ENCODE results near the gene ZDHHC8. TPM values are rescaled to one million over a fixed set of nuclear protein-coding genes. Genes with fewer than 3 reads are reported as not detected.

ZDHHC8 gene
- polyA plus RNA-seq, 4 donors, result 3.8 to 33.5 (median 14.3) TPM

DNA sequence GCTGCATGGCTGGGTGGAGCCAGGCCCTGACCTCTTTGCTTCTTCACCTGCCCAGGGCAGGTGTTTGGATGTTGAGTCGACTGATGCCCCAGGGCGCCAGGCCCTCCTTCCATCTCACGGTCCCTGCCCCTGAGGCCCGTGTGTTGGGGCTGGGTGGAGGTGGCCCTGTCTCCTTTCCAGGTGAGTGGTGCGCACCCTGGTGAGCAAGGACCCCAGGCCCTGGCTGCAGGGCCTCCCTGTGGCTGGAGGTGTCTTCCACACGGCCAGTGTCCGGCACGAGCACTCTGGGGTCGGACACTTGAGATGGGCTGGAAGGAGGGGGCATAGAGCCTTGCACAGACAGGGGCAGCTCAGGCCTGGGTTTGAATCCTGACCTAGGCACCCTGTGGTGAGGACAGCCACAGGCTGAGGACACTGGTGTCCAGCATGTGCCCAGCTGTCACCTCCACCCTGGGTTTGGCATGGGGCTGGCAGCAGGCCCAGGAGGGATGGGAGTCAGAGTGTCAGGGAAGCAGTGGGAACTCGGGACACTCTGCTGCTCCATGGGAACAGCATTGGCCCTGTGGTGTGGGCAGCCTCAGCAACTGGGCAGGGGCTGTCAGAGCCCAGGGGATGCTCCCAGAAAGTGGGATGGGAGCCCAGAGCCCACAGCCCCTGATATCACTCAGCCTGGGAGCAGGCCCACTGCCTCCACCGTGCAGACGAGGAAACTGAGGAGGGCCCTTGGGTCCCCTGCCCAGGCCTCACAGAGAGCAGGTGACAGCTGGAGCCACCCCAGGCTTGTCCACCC lies 56.4 kb downstream of the ZDHHC8 start:
- Histone ChIP-seq H3K4me1 (ENCODE audit: control insufficient read depth in 3 of 3, insufficient read depth in 2 of 3, low read depth in 1 of 3, low read length in 2 of 3) (peaks cover 0 to 48% (median 0%) of the 10 kb centered on the region in 3 donors), H3K27ac (ENCODE audit: low read depth in 1 of 3, low read length in 2 of 3) (no peak overlapping the region), H3K9me3 (ENCODE audit: control insufficient read depth in 2 of 2, insufficient read depth in 1 of 2, low read depth in 1 of 2, low read length in 1 of 2) (no peaks in the 10 kb centered on the region), H3K27me3 (ENCODE audit: control insufficient read depth in 3 of 3, insufficient read depth in 3 of 3, low read length in 3 of 3) (no peaks in the 10 kb centered on the region), H3K4me3 (ENCODE audit: low read depth in 1 of 3, low read length in 3 of 3) (no peak overlapping the region), H3K36me3 (ENCODE audit: control insufficient read depth in 3 of 3, insufficient read depth in 2 of 3, low read depth in 1 of 3, low read length in 3 of 3) (no peaks in the 10 kb centered on the region)
- no peak for FAIRE-seq
- no peak for DNase-seq
- WGBS, 3 donors, result 85 to 88% (median 88%) methylated on average over 12 of the region's 12 CpGs

- H3K4me3 ChIP-seq (ENCODE audit: low read depth in 1 of 3, low read length in 3 of 3), result no peak overlapping the region
- H3K27me3 ChIP-seq (ENCODE audit: control insufficient read depth in 3 of 3, insufficient read depth in 3 of 3, low read length in 3 of 3), result no peaks in the 10 kb centered on the region
- 94 to 97% (median 97%) methylated on average over 6 of the region's 6 CpGs for WGBS, 3 donors
- no peak for DNase-seq
- H3K9me3 ChIP-seq (ENCODE audit: control insufficient read depth in 2 of 2, insufficient read depth in 1 of 2, low read depth in 1 of 2, low read length in 1 of 2), result no peaks in the 10 kb centered on the region
- H3K36me3 ChIP-seq (ENCODE audit: control insufficient read depth in 3 of 3, insufficient read depth in 2 of 3, low read depth in 1 of 3, low read length in 3 of 3), result no peaks in the 10 kb centered on the region
- H3K27ac ChIP-seq (ENCODE audit: low read depth in 1 of 3, low read length in 2 of 3), result no peak overlapping the region
- no peak for FAIRE-seq
- H3K4me1 ChIP-seq (ENCODE audit: control insufficient read depth in 3 of 3, insufficient read depth in 2 of 3, low read depth in 1 of 3, low read length in 2 of 3), result peaks cover 0 to 42% (median 0%) of the 10 kb centered on the region in 3 donors
These were observed 56.9 kb downstream of the ZDHHC8 start for GRCh38 chr22:20188567-20188877.

GRCh38 chr22:20191000-20191515 lies 59.5 kb downstream of the ZDHHC8 start:
- Histone ChIP-seq H3K27me3 (ENCODE audit: control insufficient read depth in 3 of 3, insufficient read depth in 3 of 3, low read length in 3 of 3) (no peaks in the 10 kb centered on the region), H3K36me3 (ENCODE audit: control insufficient read depth in 3 of 3, insufficient read depth in 2 of 3, low read depth in 1 of 3, low read length in 3 of 3) (no peaks in the 10 kb centered on the region), H3K4me3 (ENCODE audit: low read depth in 1 of 3, low read length in 3 of 3) (no peak overlapping the region), H3K9me3 (ENCODE audit: control insufficient read depth in 2 of 2, insufficient read depth in 1 of 2, low read depth in 1 of 2, low read length in 1 of 2) (no peaks in the 10 kb centered on the region), H3K27ac (ENCODE audit: low read depth in 1 of 3, low read length in 2 of 3) (no peak overlapping the region), H3K4me1 (ENCODE audit: control insufficient read depth in 3 of 3, insufficient read depth in 2 of 3, low read depth in 1 of 3, low read length in 2 of 3) (peaks cover 0 to 17% (median 0%) of the 10 kb centered on the region in 3 donors)
- 52 to 79% (median 69%) methylated on average over 10 of the region's 10 CpGs for WGBS, 3 donors
- DNase-seq (no peak), FAIRE-seq (no peak)

- no peak for DNase-seq
- H3K4me1 ChIP-seq (ENCODE audit: control insufficient read depth in 3 of 3, insufficient read depth in 2 of 3, low read depth in 1 of 3, low read length in 2 of 3), result peaks cover 0 to 10% (median 0%) of the 10 kb centered on the region in 3 donors
- no peaks in the 10 kb centered on the region for H3K36me3 ChIP-seq (ENCODE audit: control insufficient read depth in 3 of 3, insufficient read depth in 2 of 3, low read depth in 1 of 3, low read length in 3 of 3)
- no peak overlapping the region for H3K4me3 ChIP-seq (ENCODE audit: low read depth in 1 of 3, low read length in 3 of 3)
- no peak for FAIRE-seq
- 79 to 82% (median 80%) methylated on average over 7 to 8 of the region's 8 CpGs for WGBS, 3 donors
- H3K27me3 ChIP-seq (ENCODE audit: control insufficient read depth in 3 of 3, insufficient read depth in 3 of 3, low read length in 3 of 3), result no peaks in the 10 kb centered on the region
- no peak overlapping the region for H3K27ac ChIP-seq (ENCODE audit: low read depth in 1 of 3, low read length in 2 of 3)
- H3K9me3 ChIP-seq (ENCODE audit: control insufficient read depth in 2 of 2, insufficient read depth in 1 of 2, low read depth in 1 of 2, low read length in 1 of 2), result no peaks in the 10 kb centered on the region
These were observed 60.2 kb downstream of the ZDHHC8 start for GRCh38 chr22:20191803-20192202.

DNA sequence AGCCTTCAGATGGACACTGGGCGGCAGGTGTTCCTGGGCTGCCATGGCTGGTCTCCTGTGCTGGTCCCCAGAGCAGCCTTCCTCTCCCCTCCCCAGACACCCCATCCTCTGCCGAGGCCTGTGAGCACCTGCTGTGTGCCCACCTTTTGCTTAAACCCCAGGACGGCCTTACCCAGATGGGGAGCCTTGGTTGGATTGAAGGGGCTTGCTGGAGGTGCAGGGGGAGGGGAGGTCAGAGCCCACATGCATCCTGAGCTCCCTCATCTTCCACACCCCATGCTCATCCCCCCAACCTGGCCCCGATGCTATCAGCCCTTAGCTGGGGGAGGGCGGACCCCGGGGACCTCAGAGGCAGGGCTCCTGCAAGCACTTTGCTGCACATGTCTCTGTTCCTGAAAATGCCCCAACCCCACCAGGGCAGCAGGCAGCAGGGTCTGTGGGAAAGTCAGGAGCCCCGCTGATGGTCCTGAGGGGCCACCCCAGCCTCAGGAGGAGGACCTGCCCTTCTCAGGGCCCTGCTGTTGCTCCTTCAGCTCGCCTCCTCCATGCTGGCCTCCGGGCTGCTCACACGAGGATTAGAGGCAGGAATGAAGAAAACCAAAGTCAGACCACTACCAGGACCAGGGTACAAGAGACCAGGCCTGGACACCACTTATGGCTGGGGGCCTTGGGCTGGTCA lies 60.8 kb downstream of the ZDHHC8 start:
- Histone ChIP-seq H3K27me3 (ENCODE audit: control insufficient read depth in 3 of 3, insufficient read depth in 3 of 3, low read length in 3 of 3) (no peaks in the 10 kb centered on the region), H3K9me3 (ENCODE audit: control insufficient read depth in 2 of 2, insufficient read depth in 1 of 2, low read depth in 1 of 2, low read length in 1 of 2) (no peaks in the 10 kb centered on the region), H3K4me3 (ENCODE audit: low read depth in 1 of 3, low read length in 3 of 3) (no peak overlapping the region), H3K4me1 (ENCODE audit: control insufficient read depth in 3 of 3, insufficient read depth in 2 of 3, low read depth in 1 of 3, low read length in 2 of 3) (peaks cover 0 to 3% (median 0%) of the 10 kb centered on the region in 3 donors), H3K36me3 (ENCODE audit: control insufficient read depth in 3 of 3, insufficient read depth in 2 of 3, low read depth in 1 of 3, low read length in 3 of 3) (no peaks in the 10 kb centered on the region), H3K27ac (ENCODE audit: low read depth in 1 of 3, low read length in 2 of 3) (no peak overlapping the region)
- FAIRE-seq (no peak), DNase-seq (no peak)
- WGBS, 3 donors, result 85 to 91% (median 89%) methylated on average over 9 to 10 of the region's 10 CpGs

- no peaks in the 10 kb centered on the region for H3K9me3 ChIP-seq (ENCODE audit: control insufficient read depth in 2 of 2, insufficient read depth in 1 of 2, low read depth in 1 of 2, low read length in 1 of 2)
- H3K36me3 ChIP-seq (ENCODE audit: control insufficient read depth in 3 of 3, insufficient read depth in 2 of 3, low read depth in 1 of 3, low read length in 3 of 3), result no peaks in the 10 kb centered on the region
- DNase-seq (no peak), FAIRE-seq (no peak)
- peaks cover 0 to 5% (median 0%) of the 10 kb centered on the region in 3 donors for H3K4me1 ChIP-seq (ENCODE audit: control insufficient read depth in 3 of 3, insufficient read depth in 2 of 3, low read depth in 1 of 3, low read length in 2 of 3)
- H3K27ac ChIP-seq (ENCODE audit: low read depth in 1 of 3, low read length in 2 of 3), result no peak overlapping the region
- WGBS, 3 donors, result 82 to 85% (median 83%) methylated on average over 20 of the region's 20 CpGs
- no peaks in the 10 kb centered on the region for H3K27me3 ChIP-seq (ENCODE audit: control insufficient read depth in 3 of 3, insufficient read depth in 3 of 3, low read length in 3 of 3)
- no peak overlapping the region for H3K4me3 ChIP-seq (ENCODE audit: low read depth in 1 of 3, low read length in 3 of 3)
These were observed 61.6 kb downstream of the ZDHHC8 start for GRCh38 chr22:20192972-20193760.

DNA sequence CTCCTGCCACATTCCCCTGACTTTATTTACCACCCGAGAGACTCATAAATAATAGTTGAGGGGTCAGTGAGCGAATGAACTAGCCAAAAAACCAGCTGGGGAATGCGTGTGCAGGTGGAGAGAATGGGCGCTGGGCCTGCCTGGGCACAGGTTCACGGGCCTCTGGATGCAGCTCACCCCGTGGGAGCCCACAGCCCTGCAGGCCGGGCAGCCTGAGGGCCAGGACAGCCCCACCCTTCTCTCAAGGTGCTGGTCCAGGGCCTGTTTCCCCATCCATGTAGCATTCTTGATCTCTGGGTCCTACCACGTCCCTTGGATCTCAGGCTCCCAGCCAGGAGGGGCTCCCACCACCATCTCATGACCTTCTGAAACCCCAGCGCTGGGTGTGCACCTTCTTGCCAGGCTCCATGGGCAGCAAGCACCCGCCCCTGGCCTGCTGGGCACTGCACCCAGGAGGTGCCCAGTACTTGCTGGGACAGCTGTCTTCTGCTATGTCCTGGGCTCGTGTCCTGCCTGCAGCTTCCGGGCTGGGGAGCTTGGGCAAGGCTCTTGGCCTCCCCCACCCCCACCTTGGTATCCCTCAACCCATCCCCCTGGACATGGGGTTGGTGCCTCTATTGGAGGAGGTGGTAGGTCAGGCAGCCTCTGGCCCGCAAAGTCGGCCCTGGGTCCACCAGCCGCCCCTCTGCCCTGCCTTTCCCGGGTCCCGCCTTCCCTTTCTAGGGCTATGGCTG lies 62.3 kb downstream of the ZDHHC8 start:
- WGBS, 3 donors, result 83 to 86% (median 83%) methylated on average over 17 of the region's 17 CpGs
- no peak for DNase-seq

More for the DNA sequence above, 62.3 kb downstream of the ZDHHC8 start:
- no peak overlapping the region for H3K4me3 ChIP-seq (ENCODE audit: low read depth in 1 of 3, low read length in 3 of 3)
- H3K27ac ChIP-seq (ENCODE audit: low read depth in 1 of 3, low read length in 2 of 3), result no peak overlapping the region
- H3K27me3 ChIP-seq (ENCODE audit: control insufficient read depth in 3 of 3, insufficient read depth in 3 of 3, low read length in 3 of 3), result no peaks in the 10 kb centered on the region
- no peaks in the 10 kb centered on the region for H3K36me3 ChIP-seq (ENCODE audit: control insufficient read depth in 3 of 3, insufficient read depth in 2 of 3, low read depth in 1 of 3, low read length in 3 of 3)
- H3K4me1 ChIP-seq (ENCODE audit: control insufficient read depth in 3 of 3, insufficient read depth in 2 of 3, low read depth in 1 of 3, low read length in 2 of 3), result peaks cover 0 to 12% (median 0%) of the 10 kb centered on the region in 3 donors
- H3K9me3 ChIP-seq (ENCODE audit: control insufficient read depth in 2 of 2, insufficient read depth in 1 of 2, low read depth in 1 of 2, low read length in 1 of 2), result no peaks in the 10 kb centered on the region
- FAIRE-seq, result no peak

All from small intestine (tissue), 7 donors.